WTC11 (cell line): ENCODE data around the gene AZIN2. TPM values are rescaled to one million over a fixed set of nuclear protein-coding genes. Genes with fewer than 3 reads are reported as not detected.
"Not testable (repeated sequence)": the region's sequence is repeated elsewhere in the genome, so short reads cannot be mapped to it uniquely, and the experiment has no call there.

ENCODE experiments used
- ATAC-seq: fragments of 200-7000 bp; cut with Tn5 transposase; 2 replicates; pipeline ENCODE4 v1.10.0; 2021; ENCODE audit warnings: mild to moderate bottlenecking, moderate library complexity
- CTCF ChIA-PET: fragments of 300-600 bp; sonication (Branson Sonifier 250); formaldehyde crosslinking; loops from one replicate; lab custom pipeline; 2021; ENCODE audit warnings: antibody characterized with exemption; lab: Charles Lee
- POLR2A ChIA-PET: fragments of 350-600 bp; sonication (Branson Sonifier 250); formaldehyde crosslinking; loops from one replicate; lab custom pipeline; 2021; ENCODE audit warnings: antibody characterized with exemption; lab: Charles Lee
- DNase-seq: peaks from one replicate; pipeline ENCODE4 v3.0.0; 2021; ENCODE audit warnings: low spot score
- H3K27ac Mint-ChIP-seq: 2 replicates; pipeline ENCODE4 v1.8.0; 2021; ENCODE audit warnings: mixed read lengths
- H3K27me3 Mint-ChIP-seq: 2 replicates; pipeline ENCODE4 v1.8.0; 2021; ENCODE audit warnings: low read depth, mild to moderate bottlenecking, moderate library complexity, mixed read lengths
- H3K36me3 Mint-ChIP-seq: 2 replicates; pipeline ENCODE4 v1.8.0; 2021; ENCODE audit warnings: mixed read lengths
- H3K4me1 Mint-ChIP-seq: 2 replicates; pipeline ENCODE4 v1.8.0; 2022; ENCODE audit warnings: mixed read lengths
- H3K4me3 Mint-ChIP-seq: 2 replicates; pipeline ENCODE4 v1.8.0; 2021; ENCODE audit warnings: mild to moderate bottlenecking, moderate library complexity, mixed read lengths
- H3K9me3 Mint-ChIP-seq: 2 replicates; pipeline ENCODE4 v1.8.0; 2021; ENCODE audit warnings: mixed read lengths
- AR ChIP-seq: fragments of 250-450 bp; sonication (Bioruptor Pico); IDR thresholded peaks from 2 replicates; pipeline ENCODE4 v1.9.0; 2021; ENCODE audit warnings: mild to moderate bottlenecking
- ATF1 ChIP-seq: sonication (generic); formaldehyde crosslinking; IDR thresholded peaks from 2 replicates; pipeline ENCODE4 v1.8.1; 2023; ENCODE audit warnings: mild to moderate bottlenecking, moderate library complexity, missing genetic modification reagents
- CBFB ChIP-seq: sonication (generic); formaldehyde crosslinking; IDR thresholded peaks from 2 replicates; pipeline ENCODE4 v1.8.1; 2022; ENCODE audit warnings: mild to moderate bottlenecking, low read depth, missing genetic modification reagents
- CREM ChIP-seq: sonication (generic); formaldehyde crosslinking; IDR thresholded peaks from 2 replicates; pipeline ENCODE4 v1.8.1; 2022; ENCODE audit warnings: mild to moderate bottlenecking, missing genetic modification reagents, moderate library complexity
- ETV6 ChIP-seq: sonication (generic); formaldehyde crosslinking; IDR thresholded peaks from 2 replicates; pipeline ENCODE4 v1.8.1; 2022; ENCODE audit warnings: mild to moderate bottlenecking, missing genetic modification reagents
- JAZF1 ChIP-seq: fragments of 250-450 bp; sonication (Bioruptor Pico); IDR thresholded peaks from 2 replicates; pipeline ENCODE4 v1.9.0; 2021; ENCODE audit warnings: moderate library complexity, mild to moderate bottlenecking, inconsistent platforms
- JUN ChIP-seq: sonication (generic); formaldehyde crosslinking; IDR thresholded peaks from 2 replicates; pipeline ENCODE4 v1.8.0; 2023; ENCODE audit warnings: mild to moderate bottlenecking, missing genetic modification reagents
- KAT7 ChIP-seq: sonication (generic); formaldehyde crosslinking; IDR thresholded peaks from 2 replicates; pipeline ENCODE4 v1.8.1; 2023; ENCODE audit warnings: missing genetic modification reagents, mild to moderate bottlenecking, borderline replicate concordance
- MYBL2 ChIP-seq: sonication (generic); formaldehyde crosslinking; IDR thresholded peaks from 2 replicates; pipeline ENCODE4 v1.8.1; 2023; ENCODE audit warnings: mild to moderate bottlenecking, moderate library complexity, missing genetic modification reagents
- NFE2L1 ChIP-seq: sonication (generic); formaldehyde crosslinking; IDR thresholded peaks from 2 replicates; pipeline ENCODE4 v1.8.1; 2023; ENCODE audit warnings: missing genetic modification reagents
- OVOL2 ChIP-seq: fragments of 250-450 bp; sonication (Bioruptor Pico); IDR thresholded peaks from 2 replicates; pipeline ENCODE4 v1.9.0; 2021; ENCODE audit warnings: mild to moderate bottlenecking, borderline replicate concordance
- PRDM15 ChIP-seq: sonication (generic); formaldehyde crosslinking; IDR thresholded peaks from 2 replicates; pipeline ENCODE4 v1.8.0; 2022; ENCODE audit warnings: missing genetic modification reagents
- PRRX2 ChIP-seq: fragments of 250-450 bp; sonication (Bioruptor Pico); IDR thresholded peaks from 2 replicates; pipeline ENCODE4 v1.8.0; 2021; ENCODE audit warnings: mild to moderate bottlenecking
- RELA ChIP-seq: sonication (generic); formaldehyde crosslinking; IDR thresholded peaks from 2 replicates; pipeline ENCODE4 v1.8.1; 2022; ENCODE audit warnings: missing genetic modification reagents, mild to moderate bottlenecking, borderline replicate concordance
- STAT6 ChIP-seq: sonication (generic); formaldehyde crosslinking; conservative IDR thresholded peaks from 2 replicates; pipeline ENCODE4 v1.8.1; 2023; ENCODE audit warnings: mild to moderate bottlenecking, low read depth, missing genetic modification reagents, moderate library complexity
- TP53 ChIP-seq: sonication (generic); formaldehyde crosslinking; IDR thresholded peaks from 2 replicates; pipeline ENCODE4 v1.8.1; 2023; ENCODE audit warnings: mild to moderate bottlenecking, missing genetic modification reagents
- ZBTB21 ChIP-seq: sonication (generic); formaldehyde crosslinking; IDR thresholded peaks from 2 replicates; pipeline ENCODE4 v1.8.1; 2023; ENCODE audit warnings: mild to moderate bottlenecking, missing genetic modification reagents, borderline replicate concordance
- ZMAT4 ChIP-seq: fragments of 250-450 bp; sonication (Bioruptor Pico); IDR thresholded peaks from 2 replicates; pipeline ENCODE4 v1.9.0; 2021; ENCODE audit warnings: mild to moderate bottlenecking
- ZNF232 ChIP-seq: sonication (generic); formaldehyde crosslinking; IDR thresholded peaks from 2 replicates; pipeline ENCODE4 v1.8.0; 2022; ENCODE audit warnings: mild to moderate bottlenecking, missing genetic modification reagents
- ZNF416 ChIP-seq: fragments of 250-450 bp; sonication (Bioruptor Pico); IDR thresholded peaks from 2 replicates; pipeline ENCODE4 v1.9.0; 2021; ENCODE audit warnings: mild to moderate bottlenecking, inconsistent platforms
- ZNF671 ChIP-seq: fragments of 250-450 bp; sonication (Bioruptor Pico); IDR thresholded peaks from 2 replicates; pipeline ENCODE4 v1.8.0; 2021; ENCODE audit warnings: mild to moderate bottlenecking
- total RNA-seq: library from RNA; stranded (reverse); gene quantifications from 3 replicates; pipeline ENCODE4 v1.2.3, GENCODE V29; 2021
- TF ChIP-seq, protein P1 (sequence below): sonication (generic); formaldehyde crosslinking; conservative IDR thresholded peaks from 2 replicates; pipeline ENCODE4 v1.8.1; 2022; ENCODE audit warnings: mild to moderate bottlenecking, missing genetic modification reagents
- TF ChIP-seq, protein P2 (sequence below): sonication (generic); formaldehyde crosslinking; IDR thresholded peaks from 2 replicates; pipeline ENCODE4 v1.8.0; 2022; ENCODE audit warnings: mild to moderate bottlenecking, missing genetic modification reagents

Gene AZIN2
- total RNA-seq, 1 experiment from 2014 or later: 1.7 TPM

DNA sequence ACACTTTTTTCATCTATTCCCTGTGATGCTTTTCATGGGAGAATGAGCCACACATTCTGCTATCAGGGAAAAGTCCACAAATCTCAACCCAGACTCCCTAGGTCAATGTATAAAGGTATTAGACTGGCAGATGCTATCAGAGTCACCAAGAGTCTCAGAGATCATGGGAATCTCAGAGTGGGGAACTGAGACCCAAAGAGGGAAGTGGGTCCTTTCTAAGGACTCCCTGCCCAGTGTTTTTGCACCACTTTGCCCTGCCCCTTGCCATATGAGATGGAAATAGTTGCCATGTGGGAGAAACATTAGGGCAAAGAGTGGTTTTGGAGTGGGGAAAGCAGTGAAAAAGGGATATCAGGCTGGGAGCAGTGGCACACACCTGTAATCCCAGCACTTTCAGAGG, 19.1 kb upstream of the AZIN2 start (continued):
- no peak for TF ChIP-seq PRDM15
- no peak for TF ChIP-seq ZNF671 (CRISPR knock-in tag)
- TF ChIP-seq, protein P1, sequence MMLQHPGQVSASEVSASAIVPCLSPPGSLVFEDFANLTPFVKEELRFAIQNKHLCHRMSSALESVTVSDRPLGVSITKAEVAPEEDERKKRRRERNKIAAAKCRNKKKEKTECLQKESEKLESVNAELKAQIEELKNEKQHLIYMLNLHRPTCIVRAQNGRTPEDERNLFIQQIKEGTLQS (CRISPR knock-in tag): no peak
- no peak for TF ChIP-seq TP53 (CRISPR knock-in tag)
- no peak for TF ChIP-seq CBFB (CRISPR knock-in tag)
- no peak for TF ChIP-seq STAT6 (CRISPR knock-in tag)
- TF ChIP-seq CREM (CRISPR knock-in tag): no peak

- peaks cover 67% of the 10 kb centered on the region for H3K9me3 Mint-ChIP-seq
- H3K27me3 Mint-ChIP-seq: peaks cover 44% of the 10 kb centered on the region
- ATAC-seq, H3K4me1 Mint-ChIP-seq, H3K27ac Mint-ChIP-seq, POLR2A ChIA-PET, H3K4me3 Mint-ChIP-seq: not testable (repeated sequence)
- CTCF ChIA-PET: interaction anchor here (1.7 kb wide), 1 partner anchor 8 kb away, joined by 5 read pairs; no protein-coding TSS in a partner anchor
- peaks cover 39% of the 10 kb centered on the region for H3K36me3 Mint-ChIP-seq
- DNase-seq: peak; percentile 28
These were observed 16.7 kb upstream of the AZIN2 start for GRCh38 chr1:33064284-33064683.

GRCh38 chr1:33065301-33065700, 15.7 kb upstream of the AZIN2 start:
- ChIA-PET CTCF (interaction anchor here (1.7 kb wide), 1 partner anchor 9 kb away, joined by 5 read pairs; no protein-coding TSS in a partner anchor), POLR2A (no interaction called here)
- H3K9me3 Mint-ChIP-seq: peaks cover 70% of the 10 kb centered on the region
- no peak for DNase-seq
- peaks cover 2% of the 10 kb centered on the region for H3K4me1 Mint-ChIP-seq
- H3K4me3 Mint-ChIP-seq: no peak overlapping the region
- H3K27me3 Mint-ChIP-seq: peaks cover 50% of the 10 kb centered on the region
- ATAC-seq: peak; percentile 22; the same call in 1 of the 2 replicates
- H3K27ac Mint-ChIP-seq: no peak overlapping the region
- H3K36me3 Mint-ChIP-seq: peaks cover 39% of the 10 kb centered on the region
- no peak for TF ChIP-seq ZNF416 (CRISPR knock-in tag)
- TF ChIP-seq ZBTB21 (CRISPR knock-in tag): no peak
- no peak for TF ChIP-seq ZMAT4
- no peak for TF ChIP-seq KAT7 (CRISPR knock-in tag)
- no peak for TF ChIP-seq JUN (CRISPR knock-in tag)
- TF ChIP-seq PRRX2 (CRISPR knock-in tag): no peak
- no peak for TF ChIP-seq CREM (CRISPR knock-in tag)
- TF ChIP-seq OVOL2 (CRISPR knock-in tag): no peak
- TF ChIP-seq ETV6 (CRISPR knock-in tag): no peak
- no peak for TF ChIP-seq JAZF1 (CRISPR knock-in tag)
- TF ChIP-seq ZNF232 (CRISPR knock-in tag): no peak
- TF ChIP-seq RELA (CRISPR knock-in tag): no peak
- TF ChIP-seq, protein P2, sequence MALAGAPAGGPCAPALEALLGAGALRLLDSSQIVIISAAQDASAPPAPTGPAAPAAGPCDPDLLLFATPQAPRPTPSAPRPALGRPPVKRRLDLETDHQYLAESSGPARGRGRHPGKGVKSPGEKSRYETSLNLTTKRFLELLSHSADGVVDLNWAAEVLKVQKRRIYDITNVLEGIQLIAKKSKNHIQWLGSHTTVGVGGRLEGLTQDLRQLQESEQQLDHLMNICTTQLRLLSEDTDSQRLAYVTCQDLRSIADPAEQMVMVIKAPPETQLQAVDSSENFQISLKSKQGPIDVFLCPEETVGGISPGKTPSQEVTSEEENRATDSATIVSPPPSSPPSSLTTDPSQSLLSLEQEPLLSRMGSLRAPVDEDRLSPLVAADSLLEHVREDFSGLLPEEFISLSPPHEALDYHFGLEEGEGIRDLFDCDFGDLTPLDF (CRISPR knock-in tag): no peak
- no peak for TF ChIP-seq AR
- TF ChIP-seq NFE2L1 (CRISPR knock-in tag): no peak
- TF ChIP-seq ATF1 (CRISPR knock-in tag): no peak
- no peak for TF ChIP-seq MYBL2 (CRISPR knock-in tag)
